ENCODE measurements around the gene MAN1C1.

- TF ChIP-seq CTCF (IDR thresholded peaks at IDR 0.05) (no peak), POLR2A (IDR thresholded peaks at IDR 0.05) (no peak)
Observed at GRCh38 chr1:25700144-25700523, 83.5 kb downstream of the MAN1C1 start.
